ENCODE data around the gene WDR87.
"Not testable (repeated sequence)": the region's sequence is repeated elsewhere in the genome, so short reads cannot be mapped to it uniquely, and the experiment has no call there.

The WDR87 gene

DNA sequence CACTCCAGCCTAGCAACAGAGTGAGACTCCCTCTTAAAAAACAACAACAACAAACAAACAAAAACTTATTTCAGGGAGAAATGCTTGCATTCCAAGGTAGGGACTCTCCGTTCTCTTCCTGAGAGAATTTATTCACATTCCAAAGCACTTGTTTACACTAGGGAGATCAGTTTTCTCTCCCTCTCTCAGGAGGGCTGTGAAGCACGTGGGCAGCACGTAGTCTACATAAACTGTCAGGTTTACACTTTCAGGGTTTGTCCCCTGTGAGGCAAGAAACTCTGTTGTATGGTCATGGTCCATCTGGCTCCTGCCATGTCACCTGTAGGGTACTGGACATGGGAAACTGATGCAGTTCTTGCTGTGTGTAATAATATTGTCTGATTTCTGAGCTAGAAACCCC is 31.6 kb downstream of the WDR87 start:
- DNase-seq = no peak

DNA sequence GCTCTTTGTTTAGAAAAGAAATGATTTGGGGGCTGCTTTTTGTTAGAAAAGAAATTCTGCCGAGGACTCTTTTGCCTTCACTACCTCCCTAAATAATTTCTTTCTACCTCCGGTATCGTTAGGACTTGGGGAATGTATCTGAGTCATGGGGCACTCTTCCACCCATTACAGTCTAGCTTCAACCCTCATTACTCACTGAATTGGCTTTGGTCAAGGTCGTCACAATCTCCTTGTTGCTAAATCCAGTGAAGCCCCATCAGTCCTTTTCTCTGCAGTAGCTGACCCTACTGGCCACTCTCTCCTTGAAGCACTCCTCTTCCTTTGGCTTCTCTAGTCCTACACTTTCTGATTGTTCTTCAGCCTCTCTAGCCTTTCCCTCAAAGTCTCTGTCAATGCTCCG is 34.0 kb downstream of the WDR87 start:
- no peak for DNase-seq

DNA sequence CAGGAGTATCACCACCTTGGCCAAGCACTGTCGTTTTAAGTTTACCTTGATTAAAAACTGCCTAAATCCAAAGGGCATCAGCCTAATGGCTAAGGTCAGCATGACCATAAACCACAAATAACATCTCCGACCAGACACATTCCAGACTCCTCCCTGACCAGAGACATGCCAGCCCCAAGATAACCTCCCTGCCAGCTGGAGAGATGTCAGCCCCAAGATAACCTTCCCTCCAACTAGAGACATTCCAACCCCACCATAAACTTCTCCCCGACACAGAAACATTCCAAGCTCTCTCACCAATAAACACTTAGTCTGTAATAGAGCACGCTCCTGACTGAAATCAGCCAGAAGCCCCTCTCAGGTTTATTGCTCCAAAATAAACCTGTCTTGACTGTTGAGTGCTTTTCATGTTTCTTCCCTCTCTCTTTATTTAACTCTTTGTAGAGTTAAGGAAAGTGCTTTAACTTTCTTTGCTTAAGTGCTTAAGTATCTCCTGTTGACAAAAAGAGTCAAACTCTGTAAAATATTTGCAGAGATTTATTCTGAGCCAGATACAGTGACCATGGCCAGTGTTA is 36.5 kb downstream of the WDR87 start:
- no peak for DNase-seq

DNA sequence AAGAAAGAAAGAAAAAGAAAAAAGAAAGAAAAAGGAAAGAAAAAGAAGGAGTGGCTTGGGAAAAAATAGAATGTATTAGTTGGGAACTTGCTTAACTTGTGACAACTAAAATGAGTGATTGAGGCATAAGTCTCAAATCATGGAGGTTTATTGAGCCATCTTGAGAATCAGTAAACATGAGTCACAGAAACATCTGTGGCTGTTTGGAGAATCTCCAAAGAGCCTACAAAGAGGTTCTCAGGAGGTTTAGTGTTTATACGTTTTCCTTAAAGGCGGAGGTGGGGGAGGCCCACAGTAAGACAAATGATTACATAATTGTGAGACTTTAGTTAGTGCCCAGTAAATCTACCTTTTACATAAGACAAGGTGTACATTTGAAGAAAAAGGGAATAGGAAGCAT is 38.6 kb downstream of the WDR87 start:
- DNase-seq = no peak

DNA sequence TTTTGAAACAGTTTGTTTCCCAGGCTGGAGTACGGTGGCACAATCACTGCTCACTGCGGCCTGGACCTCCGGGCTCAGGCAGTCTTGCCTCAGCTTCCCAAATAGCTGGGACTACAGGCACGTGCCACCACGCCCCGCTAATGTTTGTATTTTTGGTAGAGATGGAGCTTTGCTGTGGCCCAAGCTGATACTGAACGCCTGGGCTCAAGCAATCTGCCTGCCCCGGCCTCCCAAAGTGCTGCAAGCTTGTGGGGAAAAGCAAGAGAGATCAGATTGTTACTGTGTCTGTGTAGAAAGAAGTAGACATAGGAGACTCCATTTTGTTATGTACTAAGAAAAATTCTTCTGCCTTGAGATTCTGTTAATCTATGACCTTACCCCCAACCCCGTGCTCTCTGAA is 40.5 kb downstream of the WDR87 start:
- DNase-seq = not testable (repeated sequence)

DNA sequence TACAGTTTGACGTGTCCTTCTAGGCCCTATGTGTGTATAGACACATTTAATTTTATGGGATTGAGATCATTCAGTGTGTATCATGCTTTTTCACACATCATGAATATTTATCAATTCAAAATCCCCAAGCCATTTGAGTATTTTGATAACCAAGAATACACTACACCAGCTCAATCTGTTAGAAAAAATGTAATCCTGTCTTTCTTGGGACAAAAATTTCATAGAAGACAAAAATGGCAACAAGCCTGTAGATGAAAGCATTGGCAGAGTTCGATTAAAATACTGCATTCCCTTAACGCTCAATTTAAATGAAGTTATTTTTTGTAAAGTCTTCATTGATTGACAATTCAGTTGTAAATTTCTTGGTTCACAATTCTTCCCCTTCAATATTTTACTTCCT is 41.9 kb downstream of the WDR87 start:
- no peak for DNase-seq

DNA sequence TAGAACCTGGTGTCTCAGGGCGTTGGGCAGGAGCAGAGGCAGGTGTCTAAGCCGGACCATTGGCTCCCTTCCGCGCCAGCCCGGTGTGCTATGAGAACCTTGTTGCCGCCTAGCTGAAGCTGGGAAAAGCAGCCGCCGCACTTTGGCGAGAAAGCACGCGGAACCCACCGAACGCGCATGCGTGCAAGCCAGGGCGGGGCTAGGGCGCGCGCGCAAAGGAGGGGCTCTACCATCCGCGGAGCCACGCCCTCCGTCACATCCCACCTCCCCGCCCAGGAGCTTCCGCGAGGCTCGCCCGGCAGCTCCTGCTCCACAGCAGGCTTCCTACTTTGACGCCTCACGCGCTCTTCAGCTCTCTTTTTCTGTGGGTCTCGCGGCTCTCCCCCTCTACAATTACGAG is 51.3 kb downstream of the WDR87 start:
- DNase-seq = no peak

DNA sequence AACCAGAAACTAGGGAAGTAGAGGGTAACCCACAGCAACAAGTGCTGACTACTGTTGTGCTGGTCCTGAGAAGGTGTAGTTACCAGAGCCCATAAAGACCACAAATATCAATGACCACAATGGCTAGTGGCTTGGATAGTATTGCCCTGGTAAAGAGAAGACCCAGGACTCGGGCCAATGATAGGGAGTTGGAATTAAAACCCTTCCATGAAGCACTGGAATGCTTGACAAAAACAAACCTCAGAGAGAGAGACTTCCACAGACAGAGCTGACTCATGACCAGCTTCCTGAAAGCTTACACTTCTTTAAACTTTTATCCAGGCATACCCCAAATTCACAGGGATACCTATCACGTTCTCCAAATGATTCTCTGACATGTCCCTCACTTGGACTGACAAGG is 60.5 kb downstream of the WDR87 start:
- no peak for DNase-seq
